ENCODE measurements around the gene POLR3A. TPM values are rescaled to one million over a fixed set of nuclear protein-coding genes. Genes with fewer than 3 reads are reported as not detected.
A peak's percentile ranks its signal among the peaks of the same experiment; 100 is the strongest.

POLR3A gene
- polyA plus RNA-seq, 3 donors from 2014 or later, result 3.4 to 13.5 (median 5.8) TPM

GRCh38 chr10:77961668-77962067 is 67.6 kb downstream of the POLR3A start:
- Mint-ChIP-seq H3K36me3 (peaks cover 0 to 3% (median 0%) of the 10 kb centered on the region in 3 donors), H3K4me1 (peaks cover 0 to 3% of the 10 kb centered on the region in 2 donors), H3K27ac (no peak overlapping the region)

GRCh38 chr10:77960829-77961329 is 68.4 kb downstream of the POLR3A start:
- peaks cover 3 to 4% (median 3%) of the 10 kb centered on the region in 3 donors for H3K27me3 Mint-ChIP-seq (ENCODE audit: low read depth in 3 of 3)
- H3K27ac Mint-ChIP-seq, result no peak overlapping the region

More at GRCh38 chr10:77961668-77962067, 67.6 kb downstream of the POLR3A start:
- no peak for DNase-seq
- H3K9me3 Mint-ChIP-seq, result no peaks in the 10 kb centered on the region
- H3K27me3 Mint-ChIP-seq (ENCODE audit: low read depth in 3 of 3), result peaks cover 3 to 4% (median 3%) of the 10 kb centered on the region in 3 donors
- no peak overlapping the region for H3K4me3 Mint-ChIP-seq

GRCh38 chr10:77959887-77960455 is 69.3 kb downstream of the POLR3A start:
- no peak for DNase-seq
- Mint-ChIP-seq H3K4me1 (peaks cover 0 to 3% of the 10 kb centered on the region in 2 donors), H3K27ac (no peak overlapping the region), H3K36me3 (peaks cover 0 to 3% (median 0%) of the 10 kb centered on the region in 3 donors), H3K27me3 (ENCODE audit: low read depth in 3 of 3) (peaks cover 2 to 4% (median 3%) of the 10 kb centered on the region in 3 donors), H3K9me3 (peaks cover 0 to 2% (median 0%) of the 10 kb centered on the region in 6 donors), H3K4me3 (no peak overlapping the region)

More at GRCh38 chr10:77960829-77961329, 68.4 kb downstream of the POLR3A start:
- H3K9me3 Mint-ChIP-seq, result no peaks in the 10 kb centered on the region
- H3K4me1 Mint-ChIP-seq, result peaks cover 0 to 3% of the 10 kb centered on the region in 2 donors
- no peak for DNase-seq
- H3K4me3 Mint-ChIP-seq, result no peak overlapping the region
- peaks cover 0 to 3% (median 0%) of the 10 kb centered on the region in 3 donors for H3K36me3 Mint-ChIP-seq

- no peak overlapping the region for H3K4me3 Mint-ChIP-seq
- H3K36me3 Mint-ChIP-seq, result no peaks in the 10 kb centered on the region
- H3K27me3 Mint-ChIP-seq (ENCODE audit: low read depth in 3 of 3), result peaks cover 0 to 4% (median 3%) of the 10 kb centered on the region in 3 donors
- H3K9me3 Mint-ChIP-seq, result peaks cover 0 to 4% (median 0%) of the 10 kb centered on the region in 6 donors
- peaks cover 0 to 3% of the 10 kb centered on the region in 2 donors for H3K4me1 Mint-ChIP-seq
- H3K27ac Mint-ChIP-seq, result no peak overlapping the region
- DNase-seq, result no peak
Observed at GRCh38 chr10:77959384-77959783, 69.9 kb downstream of the POLR3A start.

GRCh38 chr10:77955136-77955535 is 74.2 kb downstream of the POLR3A start:
- no peak for DNase-seq
- Mint-ChIP-seq H3K36me3 (peaks cover 7 to 17% (median 8%) of the 10 kb centered on the region in 3 donors), H3K9me3 (peaks cover 11 to 27% (median 22%) of the 10 kb centered on the region in 6 donors), H3K27ac (no peak overlapping the region), H3K27me3 (ENCODE audit: low read depth in 3 of 3) (peaks cover 4 to 7% (median 6%) of the 10 kb centered on the region in 3 donors), H3K4me3 (no peak overlapping the region), H3K4me1 (no peaks in the 10 kb centered on the region)

DNA sequence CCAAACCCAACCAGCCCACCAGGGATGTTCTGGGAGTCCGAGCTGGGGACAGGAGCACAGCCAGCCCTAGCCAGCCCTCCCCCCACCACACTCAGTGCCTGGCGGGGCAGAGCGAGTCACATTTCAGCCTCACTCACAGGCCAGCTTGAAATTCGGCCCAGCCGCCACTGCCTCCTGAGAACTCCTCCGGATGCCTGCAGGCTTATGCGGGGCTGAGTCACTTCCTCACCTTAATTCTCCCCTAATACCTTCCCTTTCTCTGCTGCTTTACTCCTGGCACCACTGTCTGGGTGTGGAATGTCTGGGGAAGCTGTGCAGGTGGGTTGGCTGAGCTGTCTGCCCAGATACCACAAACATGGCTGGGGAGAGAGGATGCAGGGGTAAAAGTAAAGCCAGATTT is 80.1 kb downstream of the POLR3A start:
- H3K36me3 Mint-ChIP-seq, result peaks cover 7 to 17% (median 8%) of the 10 kb centered on the region in 3 donors
- H3K4me1 Mint-ChIP-seq, result no peaks in the 10 kb centered on the region
- no peak for DNase-seq
- H3K9me3 Mint-ChIP-seq, result peaks cover 7 to 27% (median 22%) of the 10 kb centered on the region in 6 donors
- no peak overlapping the region for H3K4me3 Mint-ChIP-seq
- peaks cover 5 to 6% (median 6%) of the 10 kb centered on the region in 3 donors for H3K27me3 Mint-ChIP-seq (ENCODE audit: low read depth in 3 of 3)
- H3K27ac Mint-ChIP-seq, result no peak overlapping the region

- DNase-seq, result no peak
- Mint-ChIP-seq H3K4me1 (no peaks in the 10 kb centered on the region), H3K36me3 (peaks cover 4 to 8% (median 5%) of the 10 kb centered on the region in 3 donors), H3K27me3 (ENCODE audit: low read depth in 3 of 3) (peaks cover 0 to 6% (median 5%) of the 10 kb centered on the region in 3 donors), H3K4me3 (no peak overlapping the region), H3K9me3 (peaks cover 6 to 10% (median 8%) of the 10 kb centered on the region in 6 donors), H3K27ac (no peak overlapping the region)
Observed at GRCh38 chr10:77946084-77946483, 83.2 kb downstream of the POLR3A start.

- Mint-ChIP-seq H3K27me3 (ENCODE audit: low read depth in 3 of 3) (peaks cover 0 to 2% (median 1%) of the 10 kb centered on the region in 3 donors), H3K4me3 (no peak overlapping the region), H3K9me3 (no peaks in the 10 kb centered on the region), H3K4me1 (no peaks in the 10 kb centered on the region), H3K36me3 (no peaks in the 10 kb centered on the region), H3K27ac (no peak overlapping the region)
- DNase-seq, result no peak
Observed at GRCh38 chr10:77944519-77944918, 84.8 kb downstream of the POLR3A start.

DNA sequence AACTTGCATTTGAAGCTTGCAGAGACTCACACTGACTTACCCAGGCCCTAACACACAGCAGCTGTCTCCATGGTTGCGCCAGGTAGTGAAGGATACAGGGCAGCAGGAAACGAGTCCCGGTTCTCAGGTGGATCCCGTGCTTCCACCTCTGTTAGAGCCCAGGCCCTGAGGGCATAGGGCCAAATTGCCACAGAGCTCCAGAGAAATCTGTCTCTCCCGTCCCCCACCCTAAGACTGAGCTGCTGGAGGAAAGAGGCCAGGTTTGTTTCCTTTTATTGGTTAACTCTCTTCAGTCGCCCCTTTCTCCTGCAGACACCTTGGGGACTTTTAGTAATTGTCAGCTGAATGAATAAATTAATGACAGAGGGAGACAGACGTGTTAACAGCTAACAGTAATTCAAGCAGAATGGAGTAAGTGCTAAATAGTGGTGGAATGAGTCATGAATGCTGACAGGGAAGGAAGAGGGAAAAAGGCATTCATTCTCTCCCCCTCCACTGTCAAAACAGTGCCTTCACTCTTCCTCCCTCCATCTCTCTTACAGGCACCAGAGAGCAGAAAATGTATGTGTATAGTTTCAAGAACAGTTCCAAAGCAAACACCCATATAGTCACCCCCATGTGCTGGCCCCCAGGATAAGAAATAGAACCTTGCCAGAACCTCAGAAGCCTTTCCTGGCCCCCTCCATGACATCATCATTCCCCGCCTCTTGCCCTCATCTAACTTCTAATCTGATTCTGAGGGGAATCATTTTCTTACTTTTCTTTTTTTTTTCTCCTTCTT is 86.0 kb downstream of the POLR3A start:
- DNase-seq, result no peak
- Mint-ChIP-seq H3K4me3 (no peak overlapping the region), H3K4me1 (no peaks in the 10 kb centered on the region), H3K36me3 (no peaks in the 10 kb centered on the region), H3K9me3 (no peaks in the 10 kb centered on the region), H3K27ac (peak overlapping the region in 1 of 6 donors; percentile 46), H3K27me3 (ENCODE audit: low read depth in 3 of 3) (peaks cover 0 to 2% (median 0%) of the 10 kb centered on the region in 3 donors)

GRCh38 chr10:77941790-77942189 is 87.5 kb downstream of the POLR3A start:
- H3K9me3 Mint-ChIP-seq, result no peaks in the 10 kb centered on the region
- no peak overlapping the region for H3K27ac Mint-ChIP-seq
- H3K4me1 Mint-ChIP-seq, result no peaks in the 10 kb centered on the region
- no peak for DNase-seq
- no peak overlapping the region for H3K4me3 Mint-ChIP-seq
- peaks cover 0 to 2% (median 2%) of the 10 kb centered on the region in 3 donors for H3K27me3 Mint-ChIP-seq (ENCODE audit: low read depth in 3 of 3)
- no peaks in the 10 kb centered on the region for H3K36me3 Mint-ChIP-seq

DNA sequence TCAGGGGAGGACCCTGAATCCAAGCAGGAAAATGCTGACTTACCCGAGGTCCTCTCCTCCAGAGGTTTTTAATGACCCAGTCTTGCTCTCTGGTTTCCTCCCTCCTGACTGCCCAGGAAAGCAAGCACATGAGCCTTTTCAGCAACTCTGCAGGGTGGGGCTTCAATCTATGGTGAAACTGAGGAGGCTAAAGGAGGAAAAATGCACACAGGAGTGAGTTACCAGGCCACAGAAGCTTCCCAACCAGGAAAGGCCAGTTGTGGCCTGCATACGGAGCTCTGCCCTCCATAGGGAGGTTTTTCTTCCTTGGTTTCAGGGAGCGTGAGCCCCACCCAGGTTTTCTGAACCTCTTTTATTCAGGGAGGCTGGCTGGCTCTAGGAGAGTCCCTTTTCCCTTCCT is 88.7 kb downstream of the POLR3A start:
- Mint-ChIP-seq H3K27ac (no peak overlapping the region), H3K27me3 (ENCODE audit: low read depth in 3 of 3) (peaks cover 0 to 2% (median 2%) of the 10 kb centered on the region in 3 donors), H3K36me3 (no peaks in the 10 kb centered on the region), H3K4me1 (no peaks in the 10 kb centered on the region), H3K9me3 (no peaks in the 10 kb centered on the region), H3K4me3 (no peak overlapping the region)
- no peak for DNase-seq

GRCh38 chr10:77940225-77940624 is 89.1 kb downstream of the POLR3A start:
- H3K4me1 Mint-ChIP-seq, result no peaks in the 10 kb centered on the region
- no peak overlapping the region for H3K27ac Mint-ChIP-seq
- no peak overlapping the region for H3K4me3 Mint-ChIP-seq
- no peaks in the 10 kb centered on the region for H3K9me3 Mint-ChIP-seq
- H3K36me3 Mint-ChIP-seq, result no peaks in the 10 kb centered on the region
- DNase-seq, result no peak
- H3K27me3 Mint-ChIP-seq (ENCODE audit: low read depth in 3 of 3), result peaks cover 0 to 2% (median 2%) of the 10 kb centered on the region in 3 donors

GRCh38 chr10:77939561-77940001 is 89.7 kb downstream of the POLR3A start:
- Mint-ChIP-seq H3K27ac (no peak overlapping the region), H3K4me1 (no peaks in the 10 kb centered on the region), H3K9me3 (no peaks in the 10 kb centered on the region), H3K4me3 (no peak overlapping the region), H3K36me3 (no peaks in the 10 kb centered on the region), H3K27me3 (ENCODE audit: low read depth in 3 of 3) (peaks cover 0 to 2% (median 2%) of the 10 kb centered on the region in 3 donors)
- no peak for DNase-seq
